K562 (cell line): ENCODE measurements around the gene DYNC1I1.

Experiments
- BHLHE40 ChIP-seq: IDR thresholded peaks from 2 replicates; pipeline ENCODE4 v1.6.1; 2011; ENCODE audit warnings: low read length, improper control_type of control experiment
- BRF2 ChIP-seq: IDR thresholded peaks from 3 replicates; pipeline ENCODE4 v1.6.1; 2011; ENCODE audit warnings: borderline replicate concordance, mild to moderate bottlenecking; ENCODE audit not compliant: insufficient read length, insufficient read depth
- GTF3C2 ChIP-seq: IDR thresholded peaks from 3 replicates; pipeline ENCODE4 v1.6.1; 2011; ENCODE audit warnings: borderline replicate concordance, mild to moderate bottlenecking, moderate library complexity; ENCODE audit not compliant: insufficient read length; ENCODE audit errors: extremely low read depth
- JUND ChIP-seq, 2 experiments: IDR thresholded peaks; 2 replicates in 1 of 2; 3 replicates in 1 of 2; pipeline ENCODE4 v1.6.1; 2011; ENCODE audit warnings: borderline replicate concordance in 2 of 2, low read depth in 2 of 2, low read length in 2 of 2, improper control_type of control experiment in 1 of 2, missing biosample characterization in 1 of 2, missing genetic modification characterization in 1 of 2, missing genetic modification reagents in 1 of 2
- KDM1A ChIP-seq, 2 experiments: fragments of 450-650 bp; IDR thresholded peaks; 2 replicates each; pipeline ENCODE4 v1.6.1; 2016; ENCODE audit warnings: mild to moderate bottlenecking in 2 of 2
- MEIS2 ChIP-seq: fragments of 450-650 bp; IDR thresholded peaks from 2 replicates; pipeline ENCODE4 v1.6.1; 2014; ENCODE audit warnings: mild to moderate bottlenecking; ENCODE audit not compliant: partially characterized antibody
- MTA1 ChIP-seq: fragments of 450-650 bp; IDR thresholded peaks from 2 replicates; pipeline ENCODE4 v1.6.1; 2017; ENCODE audit warnings: borderline replicate concordance
- NRF1 ChIP-seq, 2 experiments: fragments of 450-650 bp; IDR thresholded peaks in 1 of 2; conservative IDR thresholded peaks in 1 of 2; 2 replicates each; pipeline ENCODE4 v1.6.1; 2014; ENCODE audit warnings: mild to moderate bottlenecking in 2 of 2
- POLR2A ChIP-seq: fragments of 450-650 bp; conservative IDR thresholded peaks from 2 replicates; pipeline ENCODE4 v1.6.1; 2016
- ZBED1 ChIP-seq: IDR thresholded peaks from 2 replicates; pipeline ENCODE4 v1.6.1; 2014
- ZNF561 ChIP-seq: fragments of 450-650 bp; formaldehyde crosslinking; conservative IDR thresholded peaks from 2 replicates; pipeline ENCODE4 v1.4.0; 2020; ENCODE audit warnings: mild to moderate bottlenecking, moderate library complexity
- TF ChIP-seq, protein P1 (sequence below), 3 experiments: IDR thresholded peaks in 2 of 3; conservative IDR thresholded peaks in 1 of 3; 2 replicates each; pipeline ENCODE4 v1.5.1; 2011 to 2012; ENCODE audit warnings: low read length in 3 of 3, mild to moderate bottlenecking in 3 of 3, control low read depth in 2 of 3, improper control_type of control experiment in 1 of 3, inconsistent platforms in 1 of 3, low read depth in 1 of 3, mixed read lengths in 1 of 3, moderate library complexity in 1 of 3; ENCODE audit not compliant: insufficient read depth in 2 of 3
- TF ChIP-seq, protein P2 (sequence below): sonication (generic); formaldehyde crosslinking; IDR thresholded peaks from 2 replicates; pipeline ENCODE4 v1.8.1; 2022; ENCODE audit warnings: missing genetic modification reagents

GRCh38 chr7:95957510-95957909, 185.2 kb downstream of the DYNC1I1 start:
- TF ChIP-seq, protein P1, sequence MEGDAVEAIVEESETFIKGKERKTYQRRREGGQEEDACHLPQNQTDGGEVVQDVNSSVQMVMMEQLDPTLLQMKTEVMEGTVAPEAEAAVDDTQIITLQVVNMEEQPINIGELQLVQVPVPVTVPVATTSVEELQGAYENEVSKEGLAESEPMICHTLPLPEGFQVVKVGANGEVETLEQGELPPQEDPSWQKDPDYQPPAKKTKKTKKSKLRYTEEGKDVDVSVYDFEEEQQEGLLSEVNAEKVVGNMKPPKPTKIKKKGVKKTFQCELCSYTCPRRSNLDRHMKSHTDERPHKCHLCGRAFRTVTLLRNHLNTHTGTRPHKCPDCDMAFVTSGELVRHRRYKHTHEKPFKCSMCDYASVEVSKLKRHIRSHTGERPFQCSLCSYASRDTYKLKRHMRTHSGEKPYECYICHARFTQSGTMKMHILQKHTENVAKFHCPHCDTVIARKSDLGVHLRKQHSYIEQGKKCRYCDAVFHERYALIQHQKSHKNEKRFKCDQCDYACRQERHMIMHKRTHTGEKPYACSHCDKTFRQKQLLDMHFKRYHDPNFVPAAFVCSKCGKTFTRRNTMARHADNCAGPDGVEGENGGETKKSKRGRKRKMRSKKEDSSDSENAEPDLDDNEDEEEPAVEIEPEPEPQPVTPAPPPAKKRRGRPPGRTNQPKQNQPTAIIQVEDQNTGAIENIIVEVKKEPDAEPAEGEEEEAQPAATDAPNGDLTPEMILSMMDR (IDR thresholded peaks at IDR 0.05 in 2 of 3, conservative IDR thresholded peaks at IDR 0.05 in 1 of 3; ENCODE audit: insufficient read depth in 2 of 3, low read depth in 1 of 3, low read length in 3 of 3), result no peak
- TF ChIP-seq BHLHE40 (no peak), GTF3C2 (no peak), KDM1A (IDR thresholded peaks at IDR 0.05) (no peak), BRF2 (no peak), NRF1 (conservative IDR thresholded peaks at IDR 0.05 in 1 of 2, IDR thresholded peaks at IDR 0.05 in 1 of 2) (no peak), MEIS2 (no peak), JUND (IDR thresholded peaks at IDR 0.05; ENCODE audit: borderline replicate concordance, low read depth, low read length) (no peak), JUND (tag; IDR thresholded peaks at IDR 0.05; ENCODE audit: borderline replicate concordance, low read depth, low read length) (no peak), ZBED1 (no peak), MTA1 (no peak), POLR2A (no peak), ZNF561 (no peak)
- TF ChIP-seq, protein P2, sequence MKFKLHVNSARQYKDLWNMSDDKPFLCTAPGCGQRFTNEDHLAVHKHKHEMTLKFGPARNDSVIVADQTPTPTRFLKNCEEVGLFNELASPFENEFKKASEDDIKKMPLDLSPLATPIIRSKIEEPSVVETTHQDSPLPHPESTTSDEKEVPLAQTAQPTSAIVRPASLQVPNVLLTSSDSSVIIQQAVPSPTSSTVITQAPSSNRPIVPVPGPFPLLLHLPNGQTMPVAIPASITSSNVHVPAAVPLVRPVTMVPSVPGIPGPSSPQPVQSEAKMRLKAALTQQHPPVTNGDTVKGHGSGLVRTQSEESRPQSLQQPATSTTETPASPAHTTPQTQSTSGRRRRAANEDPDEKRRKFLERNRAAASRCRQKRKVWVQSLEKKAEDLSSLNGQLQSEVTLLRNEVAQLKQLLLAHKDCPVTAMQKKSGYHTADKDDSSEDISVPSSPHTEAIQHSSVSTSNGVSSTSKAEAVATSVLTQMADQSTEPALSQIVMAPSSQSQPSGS, result no peak
